GM21737 (cell line): Measurements from ENCODE around the gene CHD9NB.
A peak's percentile ranks its signal among the peaks of the same experiment; 100 is the strongest.
"Not testable (repeated sequence)": the region's sequence is repeated elsewhere in the genome, so short reads cannot be mapped to it uniquely, and the experiment has no call there.

Experiments
- ATAC-seq: cut with Tn5 transposase; IDR thresholded peaks from one replicate; pipeline ENCODE4 v1.9.1; 2021; ENCODE audit warnings: mild to moderate bottlenecking, moderate library complexity; ENCODE audit not compliant: unreplicated experiment

The CHD9NB gene

DNA sequence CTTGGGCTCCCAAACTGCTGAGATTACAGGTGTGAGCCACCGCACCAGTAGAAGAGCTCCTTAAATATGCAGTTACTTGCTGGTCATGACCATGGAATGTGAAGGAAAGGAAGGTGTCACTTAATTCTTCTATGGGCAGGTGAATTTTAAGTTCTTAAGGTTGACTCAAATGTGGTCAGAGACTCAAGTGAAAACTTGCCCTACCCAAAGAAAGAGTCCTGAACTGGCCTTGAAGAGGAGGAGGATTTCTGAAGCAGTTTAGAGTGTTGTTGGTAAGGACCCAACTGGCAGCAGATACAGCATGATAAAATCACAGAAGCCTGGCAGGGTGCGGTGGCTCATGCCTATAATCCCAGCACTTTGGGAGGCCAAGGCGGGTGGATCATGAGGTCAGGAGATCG lies 31.4 kb upstream of the CHD9NB start:
- no peak for ATAC-seq

DNA sequence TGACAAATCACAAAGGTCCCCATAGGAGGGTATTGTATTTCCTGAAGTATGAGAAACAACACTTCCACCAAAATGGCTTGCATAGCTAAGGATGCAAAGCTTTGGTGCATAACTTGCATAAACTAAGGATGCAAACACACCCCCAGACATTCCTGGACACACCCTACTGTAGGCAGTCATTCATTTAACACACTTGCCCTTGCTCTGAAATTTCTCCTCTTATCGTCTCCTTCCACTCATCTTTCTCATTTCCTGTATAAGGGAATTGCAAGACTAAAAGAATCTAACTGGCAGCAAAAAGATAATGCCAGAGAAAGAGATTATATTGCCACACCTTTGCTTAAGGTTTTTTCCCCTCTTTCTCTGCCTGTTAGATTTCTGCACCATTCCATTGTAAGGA lies 30.4 kb upstream of the CHD9NB start:
- no peak for ATAC-seq

DNA sequence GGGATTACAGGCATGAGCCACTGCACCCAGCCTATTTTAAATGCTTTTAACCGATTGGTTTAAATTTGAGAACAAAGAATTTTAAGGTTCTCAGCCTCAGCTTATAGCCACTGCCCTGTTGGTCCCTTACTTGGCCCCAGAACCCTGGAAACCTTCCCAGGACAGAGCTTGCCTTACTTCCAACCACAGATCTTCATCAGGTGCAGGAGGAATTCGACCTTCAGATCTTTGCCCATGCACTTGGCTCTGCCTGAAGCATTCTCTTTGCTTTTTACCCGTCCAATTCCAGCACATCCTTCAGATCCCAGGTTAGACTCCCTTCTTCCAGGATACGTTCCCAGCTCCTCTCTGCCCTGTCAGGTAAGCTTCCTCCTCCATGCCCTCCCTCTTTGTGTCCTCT lies 29.8 kb upstream of the CHD9NB start:
- no peak for ATAC-seq

DNA sequence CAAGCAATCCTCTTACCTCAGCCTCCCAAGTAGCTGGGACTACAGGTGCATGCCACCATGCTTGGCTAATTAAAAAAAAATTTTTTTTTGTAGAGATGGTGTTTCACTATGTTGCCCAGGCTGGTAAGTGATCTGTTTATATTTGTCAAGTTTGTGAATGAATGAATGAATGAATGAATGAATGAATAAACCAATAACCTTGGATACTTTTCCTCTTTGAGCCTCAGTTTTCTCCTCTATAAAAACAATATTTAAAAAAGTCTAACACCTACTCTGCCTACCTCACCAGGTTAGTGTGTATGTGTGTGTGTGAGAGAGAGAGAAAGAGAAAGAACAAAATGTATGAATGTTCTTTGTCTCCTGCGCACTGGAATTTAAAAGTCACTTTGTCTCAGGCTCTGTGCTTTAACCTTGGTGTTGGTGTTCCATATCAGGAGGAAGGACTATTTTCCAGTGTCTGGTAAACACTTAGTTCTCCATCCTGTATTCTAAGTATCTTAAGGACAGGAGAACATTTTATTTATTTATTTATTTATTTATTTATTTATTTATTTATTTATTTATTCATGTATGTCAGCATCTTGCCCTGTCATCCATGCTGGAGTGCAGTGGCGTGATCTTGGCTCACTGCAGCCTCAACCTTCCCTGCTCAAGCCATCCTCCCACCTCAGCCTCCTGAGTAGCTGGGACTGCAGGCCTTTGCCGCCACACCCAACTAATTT lies 29.1 kb upstream of the CHD9NB start:
- ATAC-seq = no peak

DNA sequence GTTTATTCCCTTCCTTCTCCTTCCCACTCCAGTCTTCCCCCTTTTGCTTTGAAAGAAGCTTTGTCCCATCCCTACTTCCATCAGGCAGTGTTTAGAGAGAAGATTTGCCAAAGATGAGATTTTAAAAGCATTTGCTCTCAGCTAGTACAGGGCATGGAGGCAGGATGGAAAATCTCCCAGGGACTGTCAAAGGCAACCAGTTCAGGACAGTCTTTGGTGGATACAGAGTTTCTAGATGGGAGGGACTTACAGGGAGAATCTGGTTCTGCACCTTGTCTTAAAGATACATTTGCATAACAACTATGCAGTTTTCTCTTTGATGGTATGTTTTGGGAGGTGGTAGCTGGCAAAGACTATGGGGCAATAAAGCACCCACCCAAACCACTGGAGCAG lies 28.3 kb upstream of the CHD9NB start:
- no peak for ATAC-seq

DNA sequence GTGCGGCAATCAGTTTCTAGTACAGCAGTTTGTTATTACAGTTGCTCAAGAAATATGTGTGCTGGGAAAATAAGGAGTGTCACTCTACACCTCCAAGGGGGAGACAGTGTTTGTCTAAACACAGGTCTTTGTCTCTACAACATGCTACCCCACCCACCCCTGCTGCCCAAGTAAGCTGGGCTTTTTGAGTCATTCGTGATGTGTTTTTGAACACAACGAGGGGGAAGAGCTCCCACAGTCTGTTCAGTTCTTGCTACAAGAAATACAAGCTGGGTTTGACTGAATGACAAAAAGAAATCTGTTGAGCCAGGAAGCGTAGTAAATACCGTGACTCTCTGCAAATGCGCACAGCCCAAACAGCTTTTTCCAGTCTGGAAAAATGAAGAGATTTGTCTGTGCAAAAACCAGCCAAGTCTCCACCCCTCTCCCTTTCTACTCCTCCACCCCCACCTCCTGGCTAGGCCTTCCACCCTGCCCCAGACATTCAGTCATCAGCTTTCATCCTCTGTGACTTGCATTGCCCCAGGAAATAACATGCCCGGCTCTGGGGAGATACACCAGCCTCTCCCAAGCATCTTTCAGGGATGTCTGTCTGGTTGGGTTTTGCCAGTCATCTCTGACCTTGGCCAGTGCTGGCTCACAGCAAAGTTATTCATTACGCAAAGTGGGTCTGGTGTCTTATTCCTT lies 27.8 kb upstream of the CHD9NB start:
- no peak for ATAC-seq

DNA sequence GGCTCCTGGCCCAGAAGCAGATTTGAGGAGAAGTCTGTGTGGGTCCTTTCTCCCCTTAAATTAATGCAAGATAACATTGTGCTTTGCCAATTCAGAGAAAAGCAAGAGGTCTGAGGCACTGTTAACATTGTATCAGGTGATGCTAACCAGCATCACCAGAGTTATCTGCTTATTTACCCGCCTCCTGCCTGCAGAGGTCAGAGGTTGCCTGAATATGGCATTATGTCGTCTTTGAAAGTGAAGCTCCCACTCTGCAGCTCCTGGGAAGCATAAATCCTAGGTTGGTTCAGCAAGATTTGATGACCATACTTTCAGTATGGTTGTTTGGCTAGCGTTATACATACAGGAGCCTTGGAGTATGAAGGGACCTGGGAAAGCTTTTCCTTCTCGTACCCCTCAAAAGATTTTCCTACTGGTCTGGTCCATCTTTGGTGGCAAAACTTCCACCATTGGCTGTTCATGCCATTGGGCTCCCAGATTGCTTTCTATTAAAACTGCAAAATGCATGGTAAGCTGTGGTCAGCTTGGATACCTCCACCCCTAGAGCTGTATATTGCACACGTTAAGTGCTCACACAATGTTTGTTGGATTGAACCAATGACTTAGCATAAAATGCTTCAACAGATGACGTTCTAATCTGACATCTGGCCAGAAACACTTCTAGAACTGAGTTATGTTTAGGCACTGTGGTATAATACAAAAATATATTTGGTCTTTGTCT lies 26.2 kb upstream of the CHD9NB start:
- no peak for ATAC-seq

DNA sequence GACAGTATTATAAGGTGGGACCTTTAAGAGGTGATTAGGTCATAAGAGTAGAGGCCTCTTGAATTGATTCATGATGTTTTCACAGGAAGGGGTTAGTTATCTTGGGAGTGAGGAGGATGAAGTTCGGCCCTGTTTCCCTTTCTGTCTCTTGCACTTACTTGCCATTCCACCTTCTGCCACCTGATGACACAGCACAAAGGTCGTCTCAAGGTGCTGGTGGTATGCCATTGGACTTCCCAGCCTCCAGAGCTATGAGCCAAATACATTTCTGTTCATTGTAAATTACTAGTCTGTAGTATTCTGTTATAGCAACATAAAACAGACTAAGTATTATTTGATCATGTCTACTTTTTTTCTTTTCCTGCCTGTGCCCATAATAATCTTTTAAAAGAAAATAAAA lies 25.6 kb upstream of the CHD9NB start:
- ATAC-seq = no peak

DNA sequence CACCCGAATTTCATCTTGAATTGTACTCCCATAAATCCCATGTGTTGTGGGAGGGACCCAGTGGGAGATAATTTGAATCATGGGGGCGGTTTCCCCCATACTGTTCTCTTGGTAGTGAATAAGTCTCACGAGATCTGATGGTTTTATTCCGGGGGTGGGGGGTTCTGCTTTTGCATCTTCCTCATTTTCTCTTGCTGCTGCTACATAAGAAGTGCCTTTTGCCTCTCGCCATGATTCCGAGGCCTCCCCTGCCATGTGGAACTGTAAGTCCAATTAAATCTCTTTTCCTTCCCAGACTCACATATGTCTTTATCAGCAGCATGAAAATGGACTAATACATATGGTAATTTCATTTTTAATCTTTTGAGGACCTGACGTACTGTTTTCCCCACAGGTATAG lies 22.8 kb upstream of the CHD9NB start:
- not testable (repeated sequence) for ATAC-seq

DNA sequence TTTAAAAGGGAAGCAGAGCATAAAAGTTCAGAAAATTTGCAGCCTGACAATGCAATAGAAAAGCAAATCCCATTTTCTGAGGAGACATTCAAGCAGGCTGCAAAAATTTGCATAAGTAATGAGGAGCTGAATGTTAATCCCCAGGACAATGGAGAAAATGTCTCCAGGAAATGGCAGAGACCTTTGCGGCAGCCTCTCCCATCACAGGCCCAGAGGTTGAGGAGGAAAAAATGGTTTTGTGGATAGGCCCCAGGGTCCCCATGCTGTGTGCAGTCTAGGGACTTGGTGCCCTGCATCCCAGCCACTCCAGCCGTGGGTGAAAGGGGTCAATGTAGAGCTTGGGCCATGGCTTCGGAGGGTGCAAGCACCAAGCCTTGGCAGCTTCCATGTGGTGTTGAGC lies 21.6 kb upstream of the CHD9NB start:
- not testable (repeated sequence) for ATAC-seq

DNA sequence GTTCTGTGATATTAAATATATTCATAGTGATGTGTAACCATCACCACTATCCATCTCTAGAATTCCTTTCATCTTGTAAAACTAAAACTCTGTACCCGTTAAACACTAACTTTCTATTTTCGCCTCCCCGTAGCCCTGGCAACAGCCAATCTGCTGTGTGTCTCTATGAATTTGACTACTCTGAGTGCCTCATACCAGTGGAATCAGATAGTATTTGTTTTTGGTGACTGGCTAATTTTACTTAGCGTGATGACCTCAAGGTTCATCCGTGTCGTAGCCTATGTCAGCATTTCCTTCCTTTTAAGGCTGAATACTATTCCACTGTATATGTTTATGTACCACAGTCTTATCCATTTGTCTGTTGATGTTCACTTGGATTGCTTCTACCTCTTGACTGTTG lies 20.3 kb upstream of the CHD9NB start:
- no peak for ATAC-seq

DNA sequence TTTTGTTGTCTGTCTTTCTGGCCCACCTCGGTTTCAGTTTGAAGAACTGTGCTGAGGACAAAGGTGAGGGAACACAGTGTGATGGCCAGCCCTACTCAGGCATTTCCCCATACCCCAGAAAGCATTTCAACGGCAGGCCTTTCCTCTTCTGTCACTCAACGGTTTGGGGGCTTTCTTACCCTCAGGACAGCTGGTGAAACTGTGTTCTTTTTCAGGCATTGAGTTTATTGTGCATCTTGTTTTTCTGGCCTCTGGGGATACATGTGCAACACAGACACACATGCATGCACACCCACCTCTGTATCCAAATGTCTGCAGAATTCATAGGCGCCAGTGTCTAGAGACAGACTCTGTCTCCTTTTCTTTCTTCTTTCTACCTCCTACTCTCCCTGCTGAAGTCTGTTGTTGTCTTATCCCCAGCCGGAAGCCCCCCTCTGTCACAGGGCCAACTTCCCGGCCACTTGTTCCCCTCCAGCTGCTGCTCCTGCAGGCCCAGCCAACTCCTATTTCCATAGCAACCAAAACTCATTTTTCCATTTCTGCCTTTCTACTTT lies 19.1 kb upstream of the CHD9NB start:
- ATAC-seq = peak; percentile 45

DNA sequence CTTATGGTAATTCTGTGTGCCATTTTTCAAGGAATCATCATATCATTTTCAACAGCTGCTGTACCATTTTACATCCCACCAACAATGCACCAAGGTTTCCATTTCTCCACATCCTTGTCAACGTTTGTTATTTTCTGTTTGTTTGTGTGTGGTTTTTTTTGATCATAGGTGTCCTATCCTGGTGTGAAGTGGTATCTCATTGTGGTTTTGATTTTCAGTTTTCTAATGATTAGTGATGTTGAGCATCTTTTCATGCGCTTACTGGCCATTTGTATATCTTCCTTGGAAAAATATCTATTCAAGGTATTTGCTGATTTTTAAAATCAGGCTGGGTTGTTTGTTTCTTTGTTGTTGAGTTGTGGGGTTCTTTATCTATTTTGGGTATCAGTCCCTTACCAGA lies 17.1 kb upstream of the CHD9NB start:
- ATAC-seq = no peak

DNA sequence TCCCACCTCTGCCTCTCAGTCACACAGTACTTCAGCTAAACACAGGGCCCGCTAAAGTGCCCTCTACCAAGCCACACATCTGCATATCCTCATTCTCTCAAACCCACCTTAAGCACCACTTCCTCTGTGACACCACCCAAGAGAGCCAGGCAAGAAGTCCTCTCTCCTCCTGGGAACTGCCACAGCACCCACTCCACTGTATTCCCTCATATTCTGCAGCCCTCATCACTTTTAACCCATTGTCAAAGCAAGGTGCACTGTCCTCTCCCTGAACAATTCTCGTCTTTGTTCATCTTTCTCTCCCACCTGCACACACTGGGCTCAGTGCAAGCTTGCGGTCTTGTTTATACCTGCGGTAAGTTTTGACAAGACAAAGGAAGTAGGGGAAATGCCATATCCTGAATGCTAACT lies 15.7 kb upstream of the CHD9NB start:
- peak; percentile 44 for ATAC-seq

DNA sequence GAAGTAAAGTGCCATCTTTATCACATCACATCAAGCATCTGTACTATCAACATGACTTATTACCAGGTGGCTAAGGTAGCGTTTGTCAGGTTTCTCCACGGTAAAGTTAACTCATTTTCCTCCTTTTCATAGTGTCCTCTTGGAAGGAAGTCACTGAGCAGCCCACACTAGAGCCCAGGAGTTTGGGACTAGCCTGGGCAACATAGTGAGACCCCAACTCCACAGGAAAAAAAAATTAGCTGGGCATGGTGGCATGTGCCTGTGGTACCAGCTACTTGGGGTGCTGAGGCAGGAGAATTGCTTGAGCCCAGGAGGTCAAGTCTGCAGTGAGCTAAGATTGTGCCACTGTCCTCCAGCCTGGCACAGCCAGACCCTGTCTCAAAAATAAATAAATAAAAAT lies 15.0 kb upstream of the CHD9NB start:
- ATAC-seq = no peak

DNA sequence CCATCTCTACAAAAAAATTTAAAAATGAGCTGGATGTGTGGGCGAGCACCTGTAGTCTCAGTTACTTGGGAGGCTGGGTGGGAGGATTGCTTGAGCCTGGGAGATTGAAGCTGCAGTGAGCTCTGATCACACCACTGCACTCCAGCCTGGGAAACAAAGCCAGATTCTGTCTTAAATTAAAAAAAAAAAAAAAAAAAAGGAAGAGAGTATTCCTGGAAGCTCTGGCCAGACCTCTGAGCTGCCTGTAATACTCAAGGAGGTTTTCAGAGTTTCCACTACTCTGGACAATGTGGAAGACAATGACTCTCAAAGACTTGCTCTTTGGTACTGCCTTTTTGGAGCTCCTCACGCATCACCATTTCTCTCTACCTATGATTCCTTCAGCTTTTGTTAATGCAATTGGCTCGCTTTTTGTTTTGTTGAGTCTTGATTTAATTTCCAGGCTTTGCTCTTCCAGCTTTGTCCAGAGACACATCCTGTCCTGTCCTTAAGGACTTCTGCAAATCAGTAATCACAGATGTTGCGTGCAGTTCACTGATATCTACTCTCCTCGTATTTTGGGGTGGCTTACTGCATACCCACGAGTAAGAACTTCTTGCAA lies 12.9 kb upstream of the CHD9NB start:
- ATAC-seq = no peak

DNA sequence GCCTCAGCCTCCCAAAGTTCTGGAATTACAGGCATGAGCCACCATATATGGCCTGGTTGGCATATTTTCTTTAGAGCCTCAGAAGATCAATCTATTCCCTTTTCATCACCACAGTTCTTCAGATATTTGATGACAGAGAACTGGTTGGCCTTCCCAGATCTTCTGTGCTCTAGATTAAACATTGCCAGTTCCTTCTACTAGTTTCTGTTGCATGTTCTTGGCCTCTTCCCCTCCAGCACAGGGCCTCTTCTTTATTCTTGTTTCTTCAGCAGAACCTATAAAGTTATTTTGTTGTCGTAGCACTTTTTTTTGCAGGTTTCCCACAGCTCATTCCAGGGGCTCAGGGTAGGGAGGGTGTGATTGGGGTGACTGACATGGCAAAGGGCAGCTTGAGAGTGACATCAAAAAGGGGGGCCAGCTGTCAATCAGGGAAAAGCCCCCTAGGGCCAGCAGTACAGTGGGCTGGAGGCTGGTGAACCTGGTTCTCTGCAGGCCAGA lies 11.4 kb upstream of the CHD9NB start:
- ATAC-seq = no peak

DNA sequence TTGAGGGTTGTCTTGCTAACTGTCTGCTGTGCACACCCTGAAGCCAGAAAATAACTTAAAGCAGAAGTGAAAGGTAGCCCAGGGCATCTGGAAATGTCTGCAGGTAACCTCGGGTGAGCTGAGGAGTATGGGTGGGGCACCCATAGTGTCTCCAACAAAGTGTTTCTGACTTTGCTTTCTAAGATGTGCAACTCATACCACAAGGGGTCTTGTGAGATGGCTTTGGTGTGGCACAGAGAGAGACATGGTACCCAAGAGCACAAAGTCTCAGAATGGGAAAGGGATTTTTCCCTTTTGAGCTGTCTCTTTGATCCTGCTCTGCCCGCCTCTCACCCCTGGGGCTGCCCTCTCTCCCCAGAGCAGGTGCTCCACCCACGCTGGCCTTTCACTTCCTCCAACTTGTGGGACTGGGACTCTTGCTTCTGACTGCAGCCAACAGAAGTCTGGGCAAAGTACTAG lies 9.0 kb upstream of the CHD9NB start:
- peak; percentile 76 for ATAC-seq

DNA sequence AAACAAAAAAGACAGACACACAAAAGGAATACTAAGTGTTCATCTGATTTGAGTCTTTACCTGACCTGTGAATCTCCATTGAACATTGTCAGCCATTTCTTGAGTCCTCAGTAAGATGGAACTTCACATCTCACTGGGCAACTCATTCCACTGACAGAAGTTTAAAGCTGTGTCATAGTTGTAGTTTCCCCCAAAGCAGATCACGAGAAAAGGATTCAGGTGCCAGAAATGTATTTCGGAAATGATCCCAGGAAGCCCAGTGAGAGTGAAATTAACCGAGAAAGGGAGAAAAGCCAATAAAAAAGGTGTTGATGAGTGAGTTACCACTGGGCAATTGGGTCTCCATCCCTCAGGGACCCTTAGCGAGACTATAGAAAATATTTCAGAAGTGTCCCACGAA lies 8.6 kb upstream of the CHD9NB start:
- ATAC-seq = peak; percentile 21

DNA sequence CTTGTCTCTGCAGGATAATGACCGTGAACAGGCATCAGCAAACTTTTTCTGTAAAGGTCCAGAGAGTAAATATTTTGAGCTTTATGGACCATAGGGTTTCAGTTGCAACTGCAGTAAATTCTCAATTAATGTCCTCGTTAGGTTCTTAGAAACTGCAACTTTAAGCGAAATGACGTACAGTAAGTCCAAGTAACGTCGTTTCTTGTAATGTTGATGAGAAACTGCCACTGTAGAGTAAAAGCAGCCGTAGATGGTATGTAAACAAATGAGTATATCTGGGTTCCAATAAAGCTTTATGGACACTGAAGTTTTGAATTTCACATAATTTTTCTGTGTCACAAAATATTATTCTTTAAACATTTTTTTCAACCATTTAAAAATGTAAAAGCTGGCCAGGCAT lies 7.0 kb upstream of the CHD9NB start:
- ATAC-seq = no peak

DNA sequence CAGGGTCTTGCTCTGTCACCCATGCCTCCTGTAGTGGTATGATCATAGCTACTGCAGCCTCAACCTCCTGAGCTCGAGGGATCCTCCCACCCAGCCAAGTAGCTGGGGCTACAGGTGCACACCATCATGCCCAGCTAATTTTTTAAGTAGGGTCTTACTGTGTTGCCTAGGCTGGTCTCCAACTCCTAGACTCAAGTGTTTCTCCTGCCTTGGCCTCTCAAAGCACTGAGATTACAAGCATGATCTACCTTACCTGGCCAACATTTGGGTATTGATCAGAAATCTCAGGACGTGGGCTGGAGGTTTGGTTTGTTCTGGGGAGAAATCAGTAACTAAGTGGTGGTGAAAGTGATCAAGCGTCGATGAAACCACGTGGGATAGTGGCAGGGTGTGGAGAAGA lies 6.2 kb upstream of the CHD9NB start:
- no peak for ATAC-seq
